HepG2 (cell line): Measurements from ENCODE around the gene OR1F1. TPM values are rescaled to one million over a fixed set of nuclear protein-coding genes. Genes with fewer than 3 reads are reported as not detected.

Experiments used
- ELF1 ChIP-seq: sonication (generic); formaldehyde crosslinking; IDR thresholded peaks from 2 replicates; pipeline ENCODE4 v1.4.0; 2020; ENCODE audit warnings: missing genetic modification reagents
- GABPB1 ChIP-seq: IDR thresholded peaks from 2 replicates; pipeline ENCODE4 v1.6.1; 2016; ENCODE audit warnings: mild to moderate bottlenecking, missing genetic modification reagents, moderate library complexity, missing compliant biosample characterization
- JARID2 ChIP-seq: sonication (generic); formaldehyde crosslinking; IDR thresholded peaks from 2 replicates; pipeline ENCODE4 v1.8.1; 2023; ENCODE audit warnings: missing genetic modification reagents, inconsistent platforms; ENCODE audit not compliant: insufficient replicate concordance
- MBNL3 ChIP-seq: fragments of 250-450 bp; sonication (Bioruptor Pico); conservative IDR thresholded peaks from 2 replicates; pipeline ENCODE4 v1.8.0; 2022; ENCODE audit warnings: mild to moderate bottlenecking, inconsistent platforms
- MLLT10 ChIP-seq: sonication (generic); formaldehyde crosslinking; IDR thresholded peaks from 2 replicates; pipeline ENCODE4 v1.4.0; 2020; ENCODE audit warnings: missing genetic modification reagents
- MZF1 ChIP-seq: sonication (generic); formaldehyde crosslinking; IDR thresholded peaks from 2 replicates; pipeline ENCODE4 v1.8.1; 2023; ENCODE audit warnings: mild to moderate bottlenecking, missing genetic modification reagents, borderline replicate concordance
- NONO ChIP-seq, 2 experiments: fragments of 450-650 bp in 1 of 2; sonication (generic) in 1 of 2; formaldehyde crosslinking in 1 of 2; IDR thresholded peaks in 1 of 2; conservative IDR thresholded peaks in 1 of 2; 2 replicates each; pipeline versions ENCODE4 v1.6.1 to v1.8.0; 2017 to 2022; ENCODE audit warnings: mild to moderate bottlenecking in 1 of 2, missing genetic modification reagents in 1 of 2, moderate library complexity in 1 of 2
- PCBP2 ChIP-seq: fragments of 200-400 bp; formaldehyde crosslinking; optimal IDR thresholded peaks from 2 replicates; pipeline ENCODE3; 2018; ENCODE audit warnings: low read length, low read depth; ENCODE audit not compliant: poor library complexity, severe bottlenecking
- PHF5A ChIP-seq: IDR thresholded peaks from one replicate; pipeline ENCODE4 v1.6.1; 2018; ENCODE audit warnings: low read depth, missing genetic modification reagents; ENCODE audit not compliant: unreplicated experiment
- POGZ ChIP-seq: sonication (generic); formaldehyde crosslinking; IDR thresholded peaks from 2 replicates; pipeline ENCODE4 v1.4.0; 2020; ENCODE audit warnings: mild to moderate bottlenecking, missing genetic modification reagents
- SMC3 ChIP-seq: IDR thresholded peaks from 2 replicates; pipeline ENCODE4 v1.6.1; 2011; ENCODE audit warnings: low read length, improper control_type of control experiment
- SP140L ChIP-seq: sonication (generic); formaldehyde crosslinking; IDR thresholded peaks from 2 replicates; pipeline ENCODE4 v1.4.0; 2020; ENCODE audit warnings: missing genetic modification reagents, borderline replicate concordance
- TRIM22 ChIP-seq: fragments of 450-650 bp; IDR thresholded peaks from 2 replicates; pipeline ENCODE4 v1.6.1; 2017
- ZNF331 ChIP-seq: sonication (generic); formaldehyde crosslinking; IDR thresholded peaks from 2 replicates; pipeline ENCODE4 v1.4.0; 2020; ENCODE audit warnings: missing genetic modification reagents
- ZNF512B ChIP-seq: sonication (generic); formaldehyde crosslinking; IDR thresholded peaks from 2 replicates; pipeline ENCODE4 v1.5.1; 2020; ENCODE audit warnings: missing genetic modification reagents, mild to moderate bottlenecking, borderline replicate concordance
- ZNF614 ChIP-seq: IDR thresholded peaks from 2 replicates; pipeline ENCODE4 v1.6.1; 2018; ENCODE audit warnings: missing biosample characterization, missing genetic modification reagents, inconsistent platforms, borderline replicate concordance
- ZNF644 ChIP-seq: IDR thresholded peaks from 2 replicates; pipeline ENCODE4 v1.6.1; 2016; ENCODE audit warnings: low read depth
- ZNF670 ChIP-seq: sonication (generic); formaldehyde crosslinking; IDR thresholded peaks from 2 replicates; pipeline ENCODE4 v1.8.0; 2022; ENCODE audit warnings: mild to moderate bottlenecking, missing genetic modification reagents, borderline replicate concordance
- ZNF768 ChIP-seq: sonication (generic); formaldehyde crosslinking; IDR thresholded peaks from 2 replicates; pipeline ENCODE4 v1.4.0; 2020; ENCODE audit warnings: missing genetic modification reagents
- ZNF776 ChIP-seq: sonication (generic); formaldehyde crosslinking; IDR thresholded peaks from 2 replicates; pipeline ENCODE4 v1.4.0; 2020; ENCODE audit warnings: mild to moderate bottlenecking, missing genetic modification reagents
- ZNF782 ChIP-seq: sonication (generic); formaldehyde crosslinking; IDR thresholded peaks from 2 replicates; pipeline ENCODE4 v1.4.0; 2020; ENCODE audit warnings: missing genetic modification reagents, mild to moderate bottlenecking, borderline replicate concordance
- ZNF839 ChIP-seq: sonication (generic); formaldehyde crosslinking; IDR thresholded peaks from 2 replicates; pipeline ENCODE4 v1.4.0; 2020; ENCODE audit warnings: missing genetic modification reagents, mild to moderate bottlenecking, borderline replicate concordance
- polyA plus RNA-seq, 8 experiments: library from polyadenylated mRNA; depleted of rRNA in 3 of 8; stranded (reverse) in 7 of 8; unstranded in 1 of 8; fragments of >200 nt; fragmentation: Illumina TruSeq in 4 of 8; extraction: Trizol in 4 of 8; gene quantifications; 2 replicates each; pipeline versions ENCODE4 v1.2.1 to v1.2.3, GENCODE V29; 2011 to 2016; ENCODE audit warnings: low read depth in 4 of 8, missing spikeins in 1 of 8, mixed read lengths in 1 of 8; ENCODE audit not compliant: insufficient read depth in 1 of 8
- total RNA-seq, 5 experiments: library from RNA; depleted of rRNA; stranded (reverse); fragments of >200 nt; fragmentation: Illumina TruSeq; extraction: Trizol; gene quantifications; 2 replicates each; pipeline ENCODE4 v1.2.3, GENCODE V29; 2016; ENCODE audit warnings: low read depth in 1 of 5
- TF ChIP-seq, protein P1 (sequence below): sonication (generic); formaldehyde crosslinking; IDR thresholded peaks from 2 replicates; pipeline ENCODE4 v1.4.0; 2020; ENCODE audit warnings: missing genetic modification reagents

The OR1F1 gene
- total and polyA plus RNA-seq, 2 of the 13 experiments (the other 11 are each of a cell fraction or from before 2014, with no cell fraction given), result 0.90 TPM; not detected in 1

- TF ChIP-seq ZNF331, result no peak
- no peak for TF ChIP-seq MLLT10 (CRISPR knock-in tag)
- TF ChIP-seq JARID2 (CRISPR knock-in tag), result no peak
- TF ChIP-seq ZNF512B, result no peak
- TF ChIP-seq POGZ, result 0 out of 2 replicates have a peak, but pooled peaks have one; percentile 27
- no peak for TF ChIP-seq ZNF644 (CRISPR knock-in tag)
- no peak for TF ChIP-seq SMC3
- no peak for TF ChIP-seq NONO (IDR thresholded peaks at IDR 0.05)
- peak; percentile 67; the same call in 1 of the 2 replicates for TF ChIP-seq NONO (CRISPR knock-in tag; conservative IDR thresholded peaks at IDR 0.05)
- 0 out of 2 replicates have a peak, but pooled peaks have one; percentile 18 for TF ChIP-seq ZNF614 (CRISPR knock-in tag)
- TF ChIP-seq ZNF839 (CRISPR knock-in tag), result no peak
- no peak for TF ChIP-seq ELF1
- peak; percentile 87 for TF ChIP-seq ZNF768
- TF ChIP-seq ZNF782 (CRISPR knock-in tag), result no peak
- TF ChIP-seq GABPB1 (CRISPR knock-in tag), result peak; percentile 81
- no peak for TF ChIP-seq MZF1 (CRISPR knock-in tag)
- TF ChIP-seq ZNF670 (CRISPR knock-in tag), result 0 out of 2 replicates have a peak, but pooled peaks have one; percentile 63
- TF ChIP-seq, protein P1, sequence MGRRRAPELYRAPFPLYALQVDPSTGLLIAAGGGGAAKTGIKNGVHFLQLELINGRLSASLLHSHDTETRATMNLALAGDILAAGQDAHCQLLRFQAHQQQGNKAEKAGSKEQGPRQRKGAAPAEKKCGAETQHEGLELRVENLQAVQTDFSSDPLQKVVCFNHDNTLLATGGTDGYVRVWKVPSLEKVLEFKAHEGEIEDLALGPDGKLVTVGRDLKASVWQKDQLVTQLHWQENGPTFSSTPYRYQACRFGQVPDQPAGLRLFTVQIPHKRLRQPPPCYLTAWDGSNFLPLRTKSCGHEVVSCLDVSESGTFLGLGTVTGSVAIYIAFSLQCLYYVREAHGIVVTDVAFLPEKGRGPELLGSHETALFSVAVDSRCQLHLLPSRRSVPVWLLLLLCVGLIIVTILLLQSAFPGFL (CRISPR knock-in tag), result no peak
- TF ChIP-seq ZNF776 (CRISPR knock-in tag), result no peak
- no peak for TF ChIP-seq PHF5A (CRISPR knock-in tag)
- TF ChIP-seq MBNL3 (CRISPR knock-in tag), result no peak
- TF ChIP-seq PCBP2, result no peak
- no peak for TF ChIP-seq SP140L (CRISPR knock-in tag)
- TF ChIP-seq TRIM22, result no peak
These were observed 16.0 kb upstream of the OR1F1 start (continued) for GRCh38 chr16:3171855-3172593.
